GM12875 (cell line): Measurements from ENCODE around the gene HPS4.

ENCODE experiments used
- H3K4me3 ChIP-seq: one replicate; pipeline ENCODE4 v1.5.1; 2011; ENCODE audit warnings: low read depth, low read length, control low read depth
- TF ChIP-seq, protein P1 (sequence below): IDR thresholded peaks from 2 replicates; pipeline ENCODE4 v1.5.1; 2011; ENCODE audit warnings: low read depth, mild to moderate bottlenecking, control low read depth, inconsistent platforms, low read length, moderate library complexity, borderline replicate concordance; ENCODE audit not compliant: insufficient read depth

The HPS4 gene

DNA sequence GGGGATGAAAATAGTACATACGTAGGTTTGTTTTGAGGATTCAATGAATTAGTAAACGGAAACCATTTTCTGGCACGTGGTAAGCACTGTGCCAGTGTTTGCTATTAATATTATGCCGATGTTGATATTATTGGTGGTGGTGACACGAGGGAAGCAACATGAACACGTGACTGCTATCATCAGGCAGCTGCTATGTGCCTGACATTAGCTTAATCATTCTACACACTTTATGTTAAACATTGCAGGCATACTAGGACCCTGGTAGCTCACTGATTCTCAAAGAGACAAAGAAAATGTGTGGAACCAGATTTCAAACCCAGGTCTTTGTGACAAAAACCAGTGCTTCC lies 750 bp upstream of the HPS4 start:
- TF ChIP-seq, protein P1, sequence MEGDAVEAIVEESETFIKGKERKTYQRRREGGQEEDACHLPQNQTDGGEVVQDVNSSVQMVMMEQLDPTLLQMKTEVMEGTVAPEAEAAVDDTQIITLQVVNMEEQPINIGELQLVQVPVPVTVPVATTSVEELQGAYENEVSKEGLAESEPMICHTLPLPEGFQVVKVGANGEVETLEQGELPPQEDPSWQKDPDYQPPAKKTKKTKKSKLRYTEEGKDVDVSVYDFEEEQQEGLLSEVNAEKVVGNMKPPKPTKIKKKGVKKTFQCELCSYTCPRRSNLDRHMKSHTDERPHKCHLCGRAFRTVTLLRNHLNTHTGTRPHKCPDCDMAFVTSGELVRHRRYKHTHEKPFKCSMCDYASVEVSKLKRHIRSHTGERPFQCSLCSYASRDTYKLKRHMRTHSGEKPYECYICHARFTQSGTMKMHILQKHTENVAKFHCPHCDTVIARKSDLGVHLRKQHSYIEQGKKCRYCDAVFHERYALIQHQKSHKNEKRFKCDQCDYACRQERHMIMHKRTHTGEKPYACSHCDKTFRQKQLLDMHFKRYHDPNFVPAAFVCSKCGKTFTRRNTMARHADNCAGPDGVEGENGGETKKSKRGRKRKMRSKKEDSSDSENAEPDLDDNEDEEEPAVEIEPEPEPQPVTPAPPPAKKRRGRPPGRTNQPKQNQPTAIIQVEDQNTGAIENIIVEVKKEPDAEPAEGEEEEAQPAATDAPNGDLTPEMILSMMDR = no peak
- peak overlapping the region; percentile 75 for H3K4me3 ChIP-seq

GRCh38 chr22:26483043-26483438 lies 542 bp downstream of the HPS4 start:
- H3K4me3 ChIP-seq = peak overlapping the region; percentile 75
- TF ChIP-seq, protein P1 = no peak

DNA sequence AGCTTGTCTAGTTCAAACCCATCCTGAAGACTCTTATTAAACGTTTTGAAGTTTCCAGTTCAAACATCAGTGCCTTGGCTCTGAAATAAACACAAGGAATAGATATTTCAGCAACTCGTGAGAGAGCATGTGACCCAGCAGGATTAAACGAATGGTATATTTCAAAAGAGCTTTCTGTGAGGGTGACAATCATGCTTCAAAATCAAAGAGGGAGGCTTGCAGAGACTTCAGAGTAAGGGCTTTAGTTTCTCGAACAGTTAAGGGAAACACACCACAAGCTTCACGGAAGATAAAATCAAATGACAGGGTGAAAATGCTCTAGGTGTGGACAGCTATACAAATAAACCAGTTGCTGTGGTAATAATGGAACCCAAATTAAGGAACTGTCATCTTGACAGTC lies 1.4 kb downstream of the HPS4 start:
- no peak overlapping the region for H3K4me3 ChIP-seq
- TF ChIP-seq, protein P1 = no peak

- TF ChIP-seq, protein P1 = no peak
Observed at GRCh38 chr22:26481694-26482093, 1.9 kb downstream of the HPS4 start.

DNA sequence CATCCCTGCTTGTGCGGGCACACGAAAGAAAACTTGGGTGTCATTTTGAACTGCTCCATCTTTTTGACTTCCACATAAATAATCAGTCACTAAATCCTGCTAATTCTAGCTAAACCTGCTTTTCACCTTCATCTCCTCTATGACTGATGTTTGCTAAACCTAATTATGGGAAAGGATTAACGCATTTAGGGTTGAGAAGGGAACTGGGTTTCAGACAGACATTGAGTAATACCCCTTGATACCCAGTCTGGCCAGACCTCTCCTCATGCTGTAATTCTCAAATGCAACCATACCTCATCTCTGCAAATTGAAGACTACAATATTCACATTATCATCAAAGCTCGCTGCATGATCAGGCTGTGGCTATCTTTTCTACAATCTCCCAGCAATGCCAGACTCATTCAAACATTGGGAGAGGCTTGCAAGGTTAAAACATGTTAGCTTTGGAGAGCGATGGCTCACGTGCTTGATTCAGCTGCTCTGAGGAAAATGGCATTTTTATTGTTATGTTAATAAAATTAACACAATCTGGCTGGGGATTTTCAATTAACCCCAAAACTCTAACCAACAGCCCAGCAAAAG lies 2.4 kb downstream of the HPS4 start:
- TF ChIP-seq, protein P1 = no peak
- no peak overlapping the region for H3K4me3 ChIP-seq

More at GRCh38 chr22:26481694-26482093, 1.9 kb downstream of the HPS4 start:
- no peak overlapping the region for H3K4me3 ChIP-seq

- H3K4me3 ChIP-seq = no peak overlapping the region
- TF ChIP-seq, protein P1 = no peak
Observed at GRCh38 chr22:26480611-26480932, 3.0 kb downstream of the HPS4 start.

DNA sequence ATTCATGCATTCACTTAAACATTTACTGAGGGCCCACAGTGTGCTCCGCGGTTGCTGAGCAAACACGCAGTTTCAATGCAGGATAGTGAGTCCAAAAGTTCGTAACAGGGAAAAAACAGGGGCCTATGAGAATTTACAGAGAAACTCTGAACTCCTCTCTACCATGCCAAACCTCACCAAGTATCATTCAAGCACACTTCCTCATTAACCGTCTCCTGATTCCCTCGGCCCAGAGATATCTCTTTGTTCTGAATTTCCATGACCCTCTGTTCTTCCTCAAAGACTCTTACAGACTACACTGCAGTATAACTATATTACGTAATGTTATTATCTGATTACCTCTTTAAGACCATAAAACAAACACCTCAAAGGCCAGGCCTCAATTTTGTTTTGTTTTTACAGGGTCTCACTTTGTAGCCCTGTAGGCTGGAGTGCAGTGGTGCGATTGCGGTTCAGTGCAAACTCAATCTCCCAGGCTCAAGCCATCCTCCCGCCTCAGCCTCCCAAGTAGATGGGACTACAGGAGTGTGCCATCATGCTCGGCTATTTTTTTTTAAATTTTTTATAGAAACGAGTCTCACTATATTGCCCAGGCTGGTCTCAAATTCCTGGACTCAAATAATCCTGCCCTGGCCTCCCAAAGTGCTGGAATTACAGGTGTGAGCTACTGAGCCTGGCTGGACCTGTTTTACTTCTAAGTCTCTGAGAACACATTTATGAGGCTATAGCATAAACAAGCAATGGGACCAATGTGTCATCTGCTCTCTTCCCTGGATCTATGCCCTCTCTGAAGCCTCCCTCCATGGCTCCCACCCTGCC lies 3.6 kb downstream of the HPS4 start:
- H3K4me3 ChIP-seq = peak overlapping the region; percentile 11
- TF ChIP-seq, protein P1 = no peak
